Upper lobe of left lung (tissue), 4 donors: ENCODE results near the gene PYROXD2.

Experiments used
- EP300 ChIP-seq, 4 donors: sonication (generic); formaldehyde crosslinking; IDR thresholded peaks; one replicate each; pipeline ENCODE4 v1.5.1; 2017; ENCODE audit warnings: antibody characterized with exemption in 4 of 4, control low read depth in 2 of 4
- TF ChIP-seq, protein P1 (sequence below), 6 experiments: fragments of 450-650 bp in 4 of 6; fragments of 200-600 bp in 2 of 6; sonication (generic) in 2 of 6; IDR thresholded peaks; one replicate each; pipeline ENCODE4 v1.5.1; 2016 to 2019; ENCODE audit warnings: antibody characterized with exemption in 6 of 6

- TF ChIP-seq, protein P1, sequence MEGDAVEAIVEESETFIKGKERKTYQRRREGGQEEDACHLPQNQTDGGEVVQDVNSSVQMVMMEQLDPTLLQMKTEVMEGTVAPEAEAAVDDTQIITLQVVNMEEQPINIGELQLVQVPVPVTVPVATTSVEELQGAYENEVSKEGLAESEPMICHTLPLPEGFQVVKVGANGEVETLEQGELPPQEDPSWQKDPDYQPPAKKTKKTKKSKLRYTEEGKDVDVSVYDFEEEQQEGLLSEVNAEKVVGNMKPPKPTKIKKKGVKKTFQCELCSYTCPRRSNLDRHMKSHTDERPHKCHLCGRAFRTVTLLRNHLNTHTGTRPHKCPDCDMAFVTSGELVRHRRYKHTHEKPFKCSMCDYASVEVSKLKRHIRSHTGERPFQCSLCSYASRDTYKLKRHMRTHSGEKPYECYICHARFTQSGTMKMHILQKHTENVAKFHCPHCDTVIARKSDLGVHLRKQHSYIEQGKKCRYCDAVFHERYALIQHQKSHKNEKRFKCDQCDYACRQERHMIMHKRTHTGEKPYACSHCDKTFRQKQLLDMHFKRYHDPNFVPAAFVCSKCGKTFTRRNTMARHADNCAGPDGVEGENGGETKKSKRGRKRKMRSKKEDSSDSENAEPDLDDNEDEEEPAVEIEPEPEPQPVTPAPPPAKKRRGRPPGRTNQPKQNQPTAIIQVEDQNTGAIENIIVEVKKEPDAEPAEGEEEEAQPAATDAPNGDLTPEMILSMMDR (IDR thresholded peaks at IDR 0.05): no peak
- no peak for TF ChIP-seq EP300 (IDR thresholded peaks at IDR 0.05)
These were observed 31.2 kb upstream of the PYROXD2 start for GRCh38 chr10:98446151-98446660.
